Measurements from ENCODE around the gene HRH2. TPM values are rescaled to one million over a fixed set of nuclear protein-coding genes. Genes with fewer than 3 reads are reported as not detected.

HRH2 gene
- total RNA-seq, 1 experiment from 2014 or later = 9.3 TPM

DNA sequence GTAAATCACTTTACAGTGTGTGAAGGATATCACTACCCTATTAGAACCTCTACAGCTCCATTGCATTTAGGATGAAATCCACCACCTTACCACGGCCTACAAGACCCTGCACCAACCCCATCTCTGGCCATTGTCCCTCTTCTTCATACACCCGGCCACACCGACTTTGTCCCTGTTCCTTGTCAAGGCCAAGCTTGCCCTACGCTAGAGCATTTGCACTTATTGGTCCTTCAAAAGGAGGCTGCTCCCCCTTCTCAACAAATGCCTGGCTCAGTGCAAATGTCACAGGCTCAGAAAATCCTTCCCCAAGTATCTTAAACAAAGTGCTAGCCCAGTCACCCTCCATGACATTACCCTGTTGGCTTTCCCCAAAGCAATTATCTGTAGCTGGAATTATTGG is 4.1 kb upstream of the HRH2 start (continued):
- no peak for TF ChIP-seq ATF3 (CRISPR knock-in tag; conservative IDR thresholded peaks at IDR 0.05)
- TF ChIP-seq ETV6 (CRISPR knock-in tag; IDR thresholded peaks at IDR 0.05) = no peak
- TF ChIP-seq FOXP4 (CRISPR knock-in tag; IDR thresholded peaks at IDR 0.05) = no peak
- no peak for TF ChIP-seq USF1 (CRISPR knock-in tag; IDR thresholded peaks at IDR 0.05)
- TF ChIP-seq ELF4 (CRISPR knock-in tag; IDR thresholded peaks at IDR 0.05; ENCODE audit: low read depth) = no peak
- no peak for TF ChIP-seq ZNF512 (CRISPR knock-in tag; IDR thresholded peaks at IDR 0.05; ENCODE audit: borderline replicate concordance)
- TF ChIP-seq MXD4 (CRISPR knock-in tag; IDR thresholded peaks at IDR 0.05; ENCODE audit: borderline replicate concordance) = no peak
- TF ChIP-seq JAZF1 (CRISPR knock-in tag; IDR thresholded peaks at IDR 0.05) = no peak
- TF ChIP-seq ESRRA (CRISPR knock-in tag; IDR thresholded peaks at IDR 0.05; ENCODE audit: borderline replicate concordance) = no peak
- TF ChIP-seq SMAD4 (CRISPR knock-in tag; IDR thresholded peaks at IDR 0.05) = no peak

GRCh38 chr5:175654339-175654738 is 3.5 kb upstream of the HRH2 start:
- Mint-ChIP-seq H3K4me1 (peaks cover 31% of the 10 kb centered on the region), H3K27ac (no peak overlapping the region), H3K36me3 (peaks cover 26% of the 10 kb centered on the region), H3K9me3 (peaks cover 32% of the 10 kb centered on the region), H3K4me3 (no peak overlapping the region), H3K27me3 (ENCODE audit: low read depth) (peaks cover 30% of the 10 kb centered on the region)
- CTCF ChIA-PET = interaction anchor here (1.4 to 8.4 kb wide), 3 partner anchors 64 to 120 kb away, joined by 3 to 58 read pairs (median 4); no protein-coding TSS in a partner anchor
- no peak for ATAC-seq
- POLR2A ChIA-PET = no interaction called here
- DNase-seq (ENCODE audit: low spot score) = no peak
- TF ChIP-seq ZNF232 (CRISPR knock-in tag; IDR thresholded peaks at IDR 0.05) = no peak
- TF ChIP-seq ZNF512 (CRISPR knock-in tag; IDR thresholded peaks at IDR 0.05; ENCODE audit: borderline replicate concordance) = no peak
- TF ChIP-seq ELF4 (CRISPR knock-in tag; IDR thresholded peaks at IDR 0.05; ENCODE audit: low read depth) = no peak
- no peak for TF ChIP-seq FOXJ3 (CRISPR knock-in tag; IDR thresholded peaks at IDR 0.05; ENCODE audit: borderline replicate concordance)
- TF ChIP-seq RELA (CRISPR knock-in tag; IDR thresholded peaks at IDR 0.05; ENCODE audit: borderline replicate concordance) = no peak
- TF ChIP-seq SP1 (CRISPR knock-in tag; conservative IDR thresholded peaks at IDR 0.05) = no peak
- no peak for TF ChIP-seq AR (CRISPR knock-in tag; IDR thresholded peaks at IDR 0.05)
- no peak for TF ChIP-seq ZBTB43 (CRISPR knock-in tag; IDR thresholded peaks at IDR 0.05)
- TF ChIP-seq FOXP4 (CRISPR knock-in tag; IDR thresholded peaks at IDR 0.05) = no peak
- TF ChIP-seq STAT6 (CRISPR knock-in tag; conservative IDR thresholded peaks at IDR 0.05; ENCODE audit: low read depth) = no peak
- TF ChIP-seq IRF1 (CRISPR knock-in tag; IDR thresholded peaks at IDR 0.05) = no peak
- TF ChIP-seq MYBL2 (CRISPR knock-in tag; IDR thresholded peaks at IDR 0.05) = no peak

All from WTC11 (cell line).